ENCODE measurements around the gene SLC13A1. TPM values are rescaled to one million over a fixed set of nuclear protein-coding genes. Genes with fewer than 3 reads are reported as not detected.

SLC13A1 gene
- total RNA-seq, 1 experiment from 2014 or later: not detected

- no peaks in the 10 kb centered on the region for H3K9me2 ChIP-seq (replicated peaks; ENCODE audit: insufficient read depth, low read length)
- H3K79me2 ChIP-seq (ENCODE audit: low read length): no peaks in the 10 kb centered on the region
These were observed 14.0 kb downstream of the SLC13A1 start for GRCh38 chr7:123185756-123186155.

GRCh38 chr7:123184271-123184670 lies 15.5 kb downstream of the SLC13A1 start:
- no peaks in the 10 kb centered on the region for H3K9me2 ChIP-seq (replicated peaks; ENCODE audit: insufficient read depth, low read length)
- H3K4me2 ChIP-seq (ENCODE audit: low read depth, low read length, poor library complexity, severe bottlenecking): no peak overlapping the region

More at GRCh38 chr7:123185756-123186155, 14.0 kb downstream of the SLC13A1 start:
- Histone ChIP-seq H2AFZ (ENCODE audit: low read length) (no peak overlapping the region), H3K9ac (ENCODE audit: low read length) (no peak overlapping the region), H4K20me1 (ENCODE audit: insufficient read depth, low read depth, low read length) (no peaks in the 10 kb centered on the region), H3K27ac (ENCODE audit: low read length) (no peak overlapping the region), H3K4me3 (ENCODE audit: low read length) (no peak overlapping the region), H3K4me1 (ENCODE audit: low read length) (no peaks in the 10 kb centered on the region), H3K4me2 (ENCODE audit: low read depth, low read length, poor library complexity, severe bottlenecking) (no peak overlapping the region), H3K27me3 (ENCODE audit: low read length) (no peaks in the 10 kb centered on the region), H3K36me3 (ENCODE audit: insufficient read depth, low read length) (no peaks in the 10 kb centered on the region), H3K9me3 (ENCODE audit: low read length) (no peaks in the 10 kb centered on the region)
- DNase-seq: no peak

GRCh38 chr7:123183431-123183830 lies 16.3 kb downstream of the SLC13A1 start:
- Histone ChIP-seq H3K27ac (ENCODE audit: low read length) (no peak overlapping the region), H3K9me2 (replicated peaks; ENCODE audit: insufficient read depth, low read length) (no peaks in the 10 kb centered on the region), H3K4me1 (ENCODE audit: low read length) (no peaks in the 10 kb centered on the region), H3K4me2 (ENCODE audit: low read depth, low read length, poor library complexity, severe bottlenecking) (no peak overlapping the region), H2AFZ (ENCODE audit: low read length) (no peak overlapping the region), H3K9me3 (ENCODE audit: low read length) (no peaks in the 10 kb centered on the region), H4K20me1 (ENCODE audit: insufficient read depth, low read depth, low read length) (no peaks in the 10 kb centered on the region), H3K4me3 (ENCODE audit: low read length) (no peak overlapping the region), H3K36me3 (ENCODE audit: insufficient read depth, low read length) (no peaks in the 10 kb centered on the region), H3K9ac (ENCODE audit: low read length) (no peak overlapping the region), H3K79me2 (ENCODE audit: low read length) (no peaks in the 10 kb centered on the region), H3K27me3 (ENCODE audit: low read length) (no peaks in the 10 kb centered on the region)
- no peak for DNase-seq

More at GRCh38 chr7:123184271-123184670, 15.5 kb downstream of the SLC13A1 start:
- Histone ChIP-seq H2AFZ (ENCODE audit: low read length) (no peak overlapping the region), H3K27ac (ENCODE audit: low read length) (no peak overlapping the region), H3K4me1 (ENCODE audit: low read length) (no peaks in the 10 kb centered on the region), H3K36me3 (ENCODE audit: insufficient read depth, low read length) (no peaks in the 10 kb centered on the region), H3K79me2 (ENCODE audit: low read length) (no peaks in the 10 kb centered on the region), H4K20me1 (ENCODE audit: insufficient read depth, low read depth, low read length) (no peaks in the 10 kb centered on the region), H3K27me3 (ENCODE audit: low read length) (no peaks in the 10 kb centered on the region), H3K9me3 (ENCODE audit: low read length) (no peaks in the 10 kb centered on the region), H3K4me3 (ENCODE audit: low read length) (no peak overlapping the region), H3K9ac (ENCODE audit: low read length) (no peak overlapping the region)
- no peak for DNase-seq

- H3K79me2 ChIP-seq (ENCODE audit: low read length): no peaks in the 10 kb centered on the region
- no peaks in the 10 kb centered on the region for H3K27me3 ChIP-seq (ENCODE audit: low read length)
- H3K4me2 ChIP-seq (ENCODE audit: low read depth, low read length, poor library complexity, severe bottlenecking): no peak overlapping the region
- no peaks in the 10 kb centered on the region for H3K36me3 ChIP-seq (ENCODE audit: insufficient read depth, low read length)
- no peaks in the 10 kb centered on the region for H3K9me2 ChIP-seq (replicated peaks; ENCODE audit: insufficient read depth, low read length)
- no peak for DNase-seq
- H3K9me3 ChIP-seq (ENCODE audit: low read length): no peaks in the 10 kb centered on the region
- H3K4me1 ChIP-seq (ENCODE audit: low read length): no peaks in the 10 kb centered on the region
- no peak overlapping the region for H3K9ac ChIP-seq (ENCODE audit: low read length)
- H2AFZ ChIP-seq (ENCODE audit: low read length): no peak overlapping the region
- no peak overlapping the region for H3K27ac ChIP-seq (ENCODE audit: low read length)
- no peak overlapping the region for H3K4me3 ChIP-seq (ENCODE audit: low read length)
- H4K20me1 ChIP-seq (ENCODE audit: insufficient read depth, low read depth, low read length): no peaks in the 10 kb centered on the region
These were observed 22.3 kb downstream of the SLC13A1 start for GRCh38 chr7:123177442-123177841.

- Histone ChIP-seq H2AFZ (ENCODE audit: low read length) (peak overlapping the region; percentile 39; the same call in 1 of the 2 replicates), H3K79me2 (ENCODE audit: low read length) (no peaks in the 10 kb centered on the region), H3K36me3 (ENCODE audit: insufficient read depth, low read length) (no peaks in the 10 kb centered on the region), H3K9me2 (replicated peaks; ENCODE audit: insufficient read depth, low read length) (no peaks in the 10 kb centered on the region), H3K27ac (ENCODE audit: low read length) (peak overlapping the region; percentile 89), H3K4me2 (ENCODE audit: low read depth, low read length, poor library complexity, severe bottlenecking) (peak overlapping the region; percentile 59), H3K27me3 (ENCODE audit: low read length) (no peaks in the 10 kb centered on the region), H3K9me3 (ENCODE audit: low read length) (no peaks in the 10 kb centered on the region), H3K4me1 (ENCODE audit: low read length) (peaks cover 43% of the 10 kb centered on the region), H3K9ac (ENCODE audit: low read length) (no peak overlapping the region), H4K20me1 (ENCODE audit: insufficient read depth, low read depth, low read length) (no peaks in the 10 kb centered on the region), H3K4me3 (ENCODE audit: low read length) (peak overlapping the region; percentile 34)
- DNase-seq: no peak
These were observed 29.2 kb downstream of the SLC13A1 start for GRCh38 chr7:123170333-123171246.

- H3K9me3 ChIP-seq (ENCODE audit: low read length): no peaks in the 10 kb centered on the region
- peak overlapping the region; percentile 89 for H3K27ac ChIP-seq (ENCODE audit: low read length)
- H3K27me3 ChIP-seq (ENCODE audit: low read length): no peaks in the 10 kb centered on the region
- no peaks in the 10 kb centered on the region for H3K36me3 ChIP-seq (ENCODE audit: insufficient read depth, low read length)
- peak overlapping the region; percentile 6; the same call in 1 of the 2 replicates for H3K9ac ChIP-seq (ENCODE audit: low read length)
- H2AFZ ChIP-seq (ENCODE audit: low read length): peak overlapping the region; percentile 35; the same call in 1 of the 2 replicates
- DNase-seq: peak; percentile 49
- H3K9me2 ChIP-seq (replicated peaks; ENCODE audit: insufficient read depth, low read length): no peaks in the 10 kb centered on the region
- H4K20me1 ChIP-seq (ENCODE audit: insufficient read depth, low read depth, low read length): no peaks in the 10 kb centered on the region
- peak overlapping the region; percentile 59 for H3K4me2 ChIP-seq (ENCODE audit: low read depth, low read length, poor library complexity, severe bottlenecking)
- H3K4me3 ChIP-seq (ENCODE audit: low read length): peak overlapping the region; percentile 22; the same call in 1 of the 2 replicates
- H3K4me1 ChIP-seq (ENCODE audit: low read length): peaks cover 43% of the 10 kb centered on the region
- H3K79me2 ChIP-seq (ENCODE audit: low read length): no peaks in the 10 kb centered on the region
These were observed 30.7 kb downstream of the SLC13A1 start for GRCh38 chr7:123169065-123169464.

GRCh38 chr7:123157606-123158005 lies 42.2 kb downstream of the SLC13A1 start:
- no peaks in the 10 kb centered on the region for H3K27me3 ChIP-seq (ENCODE audit: low read length)
- no peaks in the 10 kb centered on the region for H4K20me1 ChIP-seq (ENCODE audit: insufficient read depth, low read depth, low read length)
- H3K4me2 ChIP-seq (ENCODE audit: low read depth, low read length, poor library complexity, severe bottlenecking): no peak overlapping the region
- no peak overlapping the region for H3K27ac ChIP-seq (ENCODE audit: low read length)
- no peaks in the 10 kb centered on the region for H3K9me3 ChIP-seq (ENCODE audit: low read length)
- no peak overlapping the region for H3K9ac ChIP-seq (ENCODE audit: low read length)
- H2AFZ ChIP-seq (ENCODE audit: low read length): no peak overlapping the region
- no peak for DNase-seq
- no peak overlapping the region for H3K4me3 ChIP-seq (ENCODE audit: low read length)
- no peaks in the 10 kb centered on the region for H3K79me2 ChIP-seq (ENCODE audit: low read length)
- peaks cover 7% of the 10 kb centered on the region for H3K4me1 ChIP-seq (ENCODE audit: low read length)
- no peaks in the 10 kb centered on the region for H3K9me2 ChIP-seq (replicated peaks; ENCODE audit: insufficient read depth, low read length)
- H3K36me3 ChIP-seq (ENCODE audit: insufficient read depth, low read length): no peaks in the 10 kb centered on the region

GRCh38 chr7:123155571-123155970 lies 44.2 kb downstream of the SLC13A1 start:
- H3K79me2 ChIP-seq (ENCODE audit: low read length): no peaks in the 10 kb centered on the region
- H3K4me3 ChIP-seq (ENCODE audit: low read length): no peak overlapping the region
- no peak overlapping the region for H3K27ac ChIP-seq (ENCODE audit: low read length)
- H3K27me3 ChIP-seq (ENCODE audit: low read length): no peaks in the 10 kb centered on the region
- H4K20me1 ChIP-seq (ENCODE audit: insufficient read depth, low read depth, low read length): no peaks in the 10 kb centered on the region
- no peaks in the 10 kb centered on the region for H3K9me2 ChIP-seq (replicated peaks; ENCODE audit: insufficient read depth, low read length)
- H2AFZ ChIP-seq (ENCODE audit: low read length): no peak overlapping the region
- H3K4me2 ChIP-seq (ENCODE audit: low read depth, low read length, poor library complexity, severe bottlenecking): no peak overlapping the region
- no peak overlapping the region for H3K9ac ChIP-seq (ENCODE audit: low read length)
- DNase-seq: no peak
- no peaks in the 10 kb centered on the region for H3K36me3 ChIP-seq (ENCODE audit: insufficient read depth, low read length)
- H3K9me3 ChIP-seq (ENCODE audit: low read length): no peaks in the 10 kb centered on the region
- H3K4me1 ChIP-seq (ENCODE audit: low read length): peaks cover 7% of the 10 kb centered on the region
